HG03575 (cell line): ENCODE measurements around the gene SSH2.
"Not testable (repeated sequence)": the region's sequence is repeated elsewhere in the genome, so short reads cannot be mapped to it uniquely, and the experiment has no call there.

Experiments used
- ATAC-seq: cut with Tn5 transposase; IDR thresholded peaks from one replicate; pipeline ENCODE4 v1.9.1; 2021; ENCODE audit not compliant: unreplicated experiment, insufficient number of reproducible peaks, low FRiP score; ENCODE audit errors: extremely low read depth

The SSH2 gene

GRCh38 chr17:29929533-29930408, at the start of gene SSH2:
TSS of gene SSH2 (minus strand) at chr17:29930228. CDS start at chr17:29930000, 228 bp downstream.
- no peak for ATAC-seq

- no peak for ATAC-seq
Observed at GRCh38 chr17:29977836-29978235, 47.8 kb upstream of the SSH2 start.

- ATAC-seq = no peak
Observed at GRCh38 chr17:29973005-29973404, 43.0 kb upstream of the SSH2 start.

- no peak for ATAC-seq
Observed at GRCh38 chr17:29972277-29972676, 42.2 kb upstream of the SSH2 start.

- ATAC-seq = no peak
Observed at GRCh38 chr17:29968271-29968670, 38.2 kb upstream of the SSH2 start.

GRCh38 chr17:29962656-29963055, 32.6 kb upstream of the SSH2 start:
- ATAC-seq = no peak

GRCh38 chr17:29959658-29960337, 29.8 kb upstream of the SSH2 start:
- ATAC-seq = no peak

- ATAC-seq = no peak
Observed at GRCh38 chr17:29958947-29959657, 29.1 kb upstream of the SSH2 start.

- ATAC-seq = not testable (repeated sequence)
Observed at GRCh38 chr17:29957488-29957887, 27.5 kb upstream of the SSH2 start.

GRCh38 chr17:29956225-29956624, 26.2 kb upstream of the SSH2 start:
- no peak for ATAC-seq

GRCh38 chr17:29954405-29954804, 24.4 kb upstream of the SSH2 start:
- no peak for ATAC-seq

GRCh38 chr17:29949696-29950095, 19.7 kb upstream of the SSH2 start:
- ATAC-seq = no peak

- no peak for ATAC-seq
Observed at GRCh38 chr17:29948448-29949215, 18.6 kb upstream of the SSH2 start.

- no peak for ATAC-seq
Observed at GRCh38 chr17:29945281-29945680, 15.3 kb upstream of the SSH2 start.

- no peak for ATAC-seq
Observed at GRCh38 chr17:29941334-29941733, 11.3 kb upstream of the SSH2 start, which contains the start of gene EFCAB5. TSS of gene EFCAB5 (plus strand) at chr17:29941634. CDS start at chr17:29941797, 163 bp downstream.

- no peak for ATAC-seq
Observed at GRCh38 chr17:29936724-29937123, 6.7 kb upstream of the SSH2 start.

GRCh38 chr17:29935909-29936308, 5.9 kb upstream of the SSH2 start:
- ATAC-seq = not testable (repeated sequence)

GRCh38 chr17:29933379-29933778, 3.4 kb upstream of the SSH2 start:
- ATAC-seq = no peak
